HepG2 (cell line): ENCODE data around the gene WTAP. TPM values are rescaled to one million over a fixed set of nuclear protein-coding genes. Genes with fewer than 3 reads are reported as not detected.

Experiments
- ATF7-NPFF ChIP-seq: sonication (generic); formaldehyde crosslinking; IDR thresholded peaks from 2 replicates; pipeline ENCODE4 v1.8.1; 2023; ENCODE audit warnings: mild to moderate bottlenecking, low read depth, missing genetic modification reagents, moderate library complexity
- CBFB ChIP-seq: sonication (generic); formaldehyde crosslinking; IDR thresholded peaks from 2 replicates; pipeline ENCODE4 v1.4.0; 2020; ENCODE audit warnings: missing genetic modification reagents
- CREB1 ChIP-seq, 2 experiments: fragments of 450-650 bp in 1 of 2; IDR thresholded peaks; 2 replicates each; pipeline ENCODE4 v1.6.1; 2016 to 2017; ENCODE audit warnings: control low read depth in 1 of 2, mild to moderate bottlenecking in 1 of 2, missing compliant biosample characterization in 1 of 2, missing genetic modification characterization in 1 of 2
- DNMT1 ChIP-seq: sonication (generic); formaldehyde crosslinking; IDR thresholded peaks from 2 replicates; pipeline ENCODE4 v1.5.1; 2020; ENCODE audit warnings: mild to moderate bottlenecking, missing genetic modification reagents
- ERF ChIP-seq: IDR thresholded peaks from 2 replicates; pipeline ENCODE4 v1.6.1; 2018; ENCODE audit warnings: missing biosample characterization, missing genetic modification reagents
- ETS1 ChIP-seq: sonication (generic); formaldehyde crosslinking; IDR thresholded peaks from 2 replicates; pipeline ENCODE4 v1.4.0; 2020; ENCODE audit warnings: missing genetic modification reagents
- GABPA ChIP-seq, 2 experiments: IDR thresholded peaks; 2 replicates each; pipeline ENCODE4 v1.6.1; 2011 to 2016; ENCODE audit warnings: low read depth in 2 of 2, low read length in 1 of 2, missing biosample characterization in 1 of 2, missing genetic modification characterization in 1 of 2
- HDAC2 ChIP-seq: sonication (generic); formaldehyde crosslinking; IDR thresholded peaks from 2 replicates; pipeline ENCODE4 v1.4.0; 2020; ENCODE audit warnings: missing genetic modification reagents
- HNRNPUL1 ChIP-seq: fragments of 200-400 bp; formaldehyde crosslinking; IDR thresholded peaks from 2 replicates; pipeline ENCODE4 v1.6.1; 2017; ENCODE audit warnings: low read depth, mild to moderate bottlenecking, low read length, moderate library complexity
- JUNB ChIP-seq: sonication (generic); formaldehyde crosslinking; IDR thresholded peaks from 2 replicates; pipeline ENCODE4 v1.8.0; 2022; ENCODE audit warnings: missing genetic modification reagents, mild to moderate bottlenecking, borderline replicate concordance
- JUND ChIP-seq: sonication (generic); formaldehyde crosslinking; IDR thresholded peaks from 2 replicates; pipeline ENCODE4 v1.8.0; 2022; ENCODE audit warnings: mild to moderate bottlenecking, missing genetic modification reagents
- NFATC3 ChIP-seq: sonication (generic); formaldehyde crosslinking; IDR thresholded peaks from 2 replicates; pipeline ENCODE4 v1.5.1; 2020; ENCODE audit warnings: mild to moderate bottlenecking, missing genetic modification reagents
- ONECUT2 ChIP-seq: sonication (generic); formaldehyde crosslinking; IDR thresholded peaks from 2 replicates; pipeline ENCODE4 v1.4.0; 2020; ENCODE audit warnings: missing genetic modification reagents
- RARA ChIP-seq: IDR thresholded peaks from 2 replicates; pipeline ENCODE4 v1.6.1; 2016; ENCODE audit warnings: missing genetic modification reagents, missing compliant biosample characterization
- SOX6 ChIP-seq, 2 experiments: fragments of 450-650 bp in 1 of 2; sonication (generic) in 1 of 2; formaldehyde crosslinking in 1 of 2; IDR thresholded peaks; 2 replicates each; pipeline versions ENCODE4 v1.4.0 to v1.6.1; 2017 to 2020; ENCODE audit warnings: antibody characterized with exemption in 1 of 2, mild to moderate bottlenecking in 1 of 2, missing genetic modification reagents in 1 of 2
- SSRP1 ChIP-seq: IDR thresholded peaks from 2 replicates; pipeline ENCODE4 v1.6.1; 2016; ENCODE audit warnings: control low read depth
- ZBTB1 ChIP-seq: sonication (generic); formaldehyde crosslinking; IDR thresholded peaks from 2 replicates; pipeline ENCODE4 v1.4.0; 2020; ENCODE audit warnings: missing genetic modification reagents, borderline replicate concordance
- ZBTB33 ChIP-seq: sonication (generic); formaldehyde crosslinking; IDR thresholded peaks from 2 replicates; pipeline ENCODE4 v1.4.0; 2020; ENCODE audit warnings: missing genetic modification reagents
- ZNF180 ChIP-seq: sonication (generic); formaldehyde crosslinking; IDR thresholded peaks from 2 replicates; pipeline ENCODE4 v1.4.0; 2020; ENCODE audit warnings: low read depth, missing genetic modification reagents, borderline replicate concordance
- ZNF234 ChIP-seq: sonication (generic); formaldehyde crosslinking; conservative IDR thresholded peaks from 2 replicates; pipeline ENCODE4 v1.5.1; 2020; ENCODE audit warnings: mild to moderate bottlenecking, missing genetic modification reagents
- ZNF263 ChIP-seq: sonication (generic); formaldehyde crosslinking; IDR thresholded peaks from 2 replicates; pipeline ENCODE4 v1.4.0; 2020; ENCODE audit warnings: missing genetic modification reagents
- ZNF367 ChIP-seq: sonication (generic); formaldehyde crosslinking; IDR thresholded peaks from 2 replicates; pipeline ENCODE4 v1.4.0; 2020; ENCODE audit warnings: missing genetic modification reagents, borderline replicate concordance
- ZNF580 ChIP-seq: IDR thresholded peaks from 2 replicates; pipeline ENCODE4 v1.6.1; 2016; ENCODE audit warnings: low read depth, borderline replicate concordance
- ZNF670 ChIP-seq: sonication (generic); formaldehyde crosslinking; IDR thresholded peaks from 2 replicates; pipeline ENCODE4 v1.8.0; 2022; ENCODE audit warnings: mild to moderate bottlenecking, missing genetic modification reagents, borderline replicate concordance
- polyA plus RNA-seq, 8 experiments: library from polyadenylated mRNA; depleted of rRNA in 3 of 8; stranded (reverse) in 7 of 8; unstranded in 1 of 8; fragments of >200 nt; fragmentation: Illumina TruSeq in 4 of 8; extraction: Trizol in 4 of 8; gene quantifications; 2 replicates each; pipeline versions ENCODE4 v1.2.1 to v1.2.3, GENCODE V29; 2011 to 2016; ENCODE audit warnings: low read depth in 4 of 8, missing spikeins in 1 of 8, mixed read lengths in 1 of 8; ENCODE audit not compliant: insufficient read depth in 1 of 8
- total RNA-seq, 5 experiments: library from RNA; depleted of rRNA; stranded (reverse); fragments of >200 nt; fragmentation: Illumina TruSeq; extraction: Trizol; gene quantifications; 2 replicates each; pipeline ENCODE4 v1.2.3, GENCODE V29; 2016; ENCODE audit warnings: low read depth in 1 of 5
- TF ChIP-seq, protein P1 (sequence below): sonication (generic); formaldehyde crosslinking; IDR thresholded peaks from 2 replicates; pipeline ENCODE4 v1.5.0; 2020; ENCODE audit warnings: mild to moderate bottlenecking, missing genetic modification reagents

Gene WTAP
- total and polyA plus RNA-seq, 2 of the 13 experiments (the other 11 are each of a cell fraction or from before 2014, with no cell fraction given), result 31.6 to 167 TPM

DNA sequence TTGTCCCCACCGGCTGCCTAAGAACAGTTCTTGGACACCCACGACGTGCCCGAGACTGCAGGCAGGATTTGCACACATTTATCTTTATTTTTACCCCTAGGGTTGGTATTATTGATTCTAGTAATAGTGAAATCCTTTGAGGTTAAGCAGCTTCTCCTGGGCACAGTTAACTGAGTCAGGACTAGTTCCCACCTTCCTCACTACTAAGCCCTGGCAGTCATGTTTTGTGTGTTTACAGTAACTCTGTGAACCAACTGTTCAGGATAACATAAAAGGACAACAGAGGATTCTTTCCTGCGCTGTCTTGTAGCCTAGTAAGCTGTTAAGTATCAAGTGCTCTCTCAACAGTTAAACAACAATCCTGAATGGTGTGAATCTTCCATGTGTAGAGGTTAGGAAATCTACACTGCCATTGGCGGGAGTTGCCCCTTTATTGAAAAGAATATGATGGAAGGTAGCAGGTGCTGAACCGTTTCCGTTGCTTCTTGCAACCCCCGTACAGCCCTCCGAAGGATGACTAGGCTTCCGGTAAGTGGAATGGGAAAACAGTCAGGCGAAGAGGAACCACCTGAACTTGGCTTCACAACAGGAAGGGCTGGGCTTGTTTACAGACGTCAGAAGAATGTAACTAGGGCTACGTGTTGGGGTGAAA is 33.3 kb upstream of the WTAP start (continued):
- TF ChIP-seq ZBTB1 (CRISPR knock-in tag) (no peak), ZNF180 (CRISPR knock-in tag) (0 out of 2 replicates have a peak, but pooled peaks have one; percentile 40), ZNF234 (CRISPR knock-in tag) (no peak), ERF (peak; percentile 77; the same call in 1 of the 2 replicates), NFATC3 (no peak), SSRP1 (CRISPR knock-in tag) (peak; percentile 98), GABPA (IDR thresholded peaks at IDR 0.05; ENCODE audit: low read depth, low read length) (peak; percentile 15; the same call in 1 of the 2 replicates), GABPA (CRISPR knock-in tag; IDR thresholded peaks at IDR 0.05; ENCODE audit: low read depth) (peak; percentile 84), JUND (CRISPR knock-in tag) (no peak), HNRNPUL1 (no peak), ONECUT2 (CRISPR knock-in tag) (0 out of 2 replicates have a peak, but pooled peaks have one; percentile 19), SOX6 (IDR thresholded peaks at IDR 0.05) (no peak), SOX6 (CRISPR knock-in tag; IDR thresholded peaks at IDR 0.05) (peak; percentile 41; the same call in 1 of the 2 replicates), ETS1 (no peak), CREB1 (IDR thresholded peaks at IDR 0.05) (peak; percentile 54; the same call in 1 of the 2 replicates), CREB1 (CRISPR knock-in tag; IDR thresholded peaks at IDR 0.05) (peak; percentile 77), ZBTB33 (CRISPR knock-in tag) (no peak), RARA (CRISPR knock-in tag) (peak; percentile 83), ZNF580 (no peak), DNMT1 (CRISPR knock-in tag) (no peak), ZNF263 (no peak), HDAC2 (CRISPR knock-in tag) (peak; percentile 54; the same call in 1 of the 2 replicates), ZNF670 (CRISPR knock-in tag) (no peak), JUNB (CRISPR knock-in tag) (no peak), ATF7-NPFF (CRISPR knock-in tag) (no peak), ZNF367 (CRISPR knock-in tag) (0 out of 2 replicates have a peak, but pooled peaks have one; percentile 2), CBFB (CRISPR knock-in tag) (no peak)
- TF ChIP-seq, protein P1, sequence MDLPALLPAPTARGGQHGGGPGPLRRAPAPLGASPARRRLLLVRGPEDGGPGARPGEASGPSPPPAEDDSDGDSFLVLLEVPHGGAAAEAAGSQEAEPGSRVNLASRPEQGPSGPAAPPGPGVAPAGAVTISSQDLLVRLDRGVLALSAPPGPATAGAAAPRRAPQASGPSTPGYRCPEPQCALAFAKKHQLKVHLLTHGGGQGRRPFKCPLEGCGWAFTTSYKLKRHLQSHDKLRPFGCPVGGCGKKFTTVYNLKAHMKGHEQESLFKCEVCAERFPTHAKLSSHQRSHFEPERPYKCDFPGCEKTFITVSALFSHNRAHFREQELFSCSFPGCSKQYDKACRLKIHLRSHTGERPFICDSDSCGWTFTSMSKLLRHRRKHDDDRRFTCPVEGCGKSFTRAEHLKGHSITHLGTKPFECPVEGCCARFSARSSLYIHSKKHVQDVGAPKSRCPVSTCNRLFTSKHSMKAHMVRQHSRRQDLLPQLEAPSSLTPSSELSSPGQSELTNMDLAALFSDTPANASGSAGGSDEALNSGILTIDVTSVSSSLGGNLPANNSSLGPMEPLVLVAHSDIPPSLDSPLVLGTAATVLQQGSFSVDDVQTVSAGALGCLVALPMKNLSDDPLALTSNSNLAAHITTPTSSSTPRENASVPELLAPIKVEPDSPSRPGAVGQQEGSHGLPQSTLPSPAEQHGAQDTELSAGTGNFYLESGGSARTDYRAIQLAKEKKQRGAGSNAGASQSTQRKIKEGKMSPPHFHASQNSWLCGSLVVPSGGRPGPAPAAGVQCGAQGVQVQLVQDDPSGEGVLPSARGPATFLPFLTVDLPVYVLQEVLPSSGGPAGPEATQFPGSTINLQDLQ, result no peak
